Activated T-cell treated with anti-CD3 and anti-CD28 coated beads, Interleukin-2, amount 50 U/mL, for 1 hour (primary cell): ENCODE results near the gene RALA.
A peak's percentile ranks its signal among the peaks of the same experiment; 100 is the strongest.

Experiments
- DNase-seq: peaks from one replicate; pipeline ENCODE4 v3.0.0-alpha.2; 2020

The RALA gene

GRCh38 chr7:39623047-39623731, at the start of gene RALA:
Gene RALA, plus strand, starts transcription at chr7:39623572. Its CDS starts 63,096 bp downstream, at chr7:39686668.
- DNase-seq = peak; percentile 90

- DNase-seq = no peak
Observed at GRCh38 chr7:39574673-39575349, 48.6 kb upstream of the RALA start.

- no peak for DNase-seq
Observed at GRCh38 chr7:39577229-39577874, 46.0 kb upstream of the RALA start.

- DNase-seq = peak; percentile 69
Observed at GRCh38 chr7:39580149-39580874, 43.1 kb upstream of the RALA start.

GRCh38 chr7:39582536-39582935, 40.8 kb upstream of the RALA start:
- DNase-seq = no peak

GRCh38 chr7:39583539-39583938, 39.8 kb upstream of the RALA start:
- DNase-seq = no peak

- DNase-seq = no peak
Observed at GRCh38 chr7:39587393-39587792, 36.0 kb upstream of the RALA start.

GRCh38 chr7:39588416-39588815, 35.0 kb upstream of the RALA start:
- no peak for DNase-seq

GRCh38 chr7:39589323-39590111, 33.9 kb upstream of the RALA start:
- DNase-seq = peak; percentile 32

GRCh38 chr7:39592586-39592985, 30.8 kb upstream of the RALA start:
- no peak for DNase-seq

- DNase-seq = no peak
Observed at GRCh38 chr7:39594988-39595620, 28.3 kb upstream of the RALA start.

- no peak for DNase-seq
Observed at GRCh38 chr7:39602351-39602750, 21.0 kb upstream of the RALA start.

- DNase-seq = no peak
Observed at GRCh38 chr7:39603924-39604323, 19.4 kb upstream of the RALA start.

- DNase-seq = no peak
Observed at GRCh38 chr7:39605087-39605486, 18.3 kb upstream of the RALA start.

- no peak for DNase-seq
Observed at GRCh38 chr7:39606352-39606751, 17.0 kb upstream of the RALA start.

- no peak for DNase-seq
Observed at GRCh38 chr7:39606941-39607340, 16.4 kb upstream of the RALA start.

- DNase-seq = no peak
Observed at GRCh38 chr7:39607865-39608264, 15.5 kb upstream of the RALA start.

- DNase-seq = no peak
Observed at GRCh38 chr7:39608278-39608677, 15.1 kb upstream of the RALA start.

- peak; percentile 42 for DNase-seq
Observed at GRCh38 chr7:39609113-39609934, 14.0 kb upstream of the RALA start.

- DNase-seq = no peak
Observed at GRCh38 chr7:39609935-39610263, 13.5 kb upstream of the RALA start.

- DNase-seq = no peak
Observed at GRCh38 chr7:39613577-39613976, 9.8 kb upstream of the RALA start.
